GM12878 (cell line): Measurements from ENCODE around the gene ZNF710. TPM values are rescaled to one million over a fixed set of nuclear protein-coding genes. Genes with fewer than 3 reads are reported as not detected.

Experiments used
- ATAC-seq: fragments of 200-7000 bp; cut with Tn5 transposase; 3 replicates; pipeline ENCODE4 v1.9.1; 2020; ENCODE audit warnings: mild to moderate bottlenecking, moderate library complexity
- BruUV-seq: library from RNA; stranded (reverse); fragments of 400-500 nt; replicated peaks from 2 replicates; lab custom pipeline; 2021; lab: Mats Ljungman, UMichigan
- CTCF ChIA-PET: fragments of 300-600 bp; sonication (Branson Sonifier 250); formaldehyde crosslinking; extraction: SDS; loops from one replicate; lab custom pipeline; 2021; ENCODE audit warnings: inconsistent platforms; lab: Yijun Ruan, JAX
- POLR2A ChIA-PET: fragments of 350-600 bp; formaldehyde crosslinking; extraction: SDS; loops from one replicate; lab custom pipeline; 2021; ENCODE audit warnings: inconsistent platforms; lab: Charles Lee
- RAD21 ChIA-PET: fragments of 300-600 bp; sonication (Branson Sonifier 250); formaldehyde crosslinking; loops from one replicate; lab custom pipeline; 2023; ENCODE audit warnings: antibody characterized with exemption; ENCODE audit not compliant: unreplicated experiment; lab: Charles Lee
- SMC1A ChIA-PET: fragments of 300-600 bp; sonication (Branson Sonifier 250); formaldehyde crosslinking; loops from one replicate; lab custom pipeline; 2023; ENCODE audit not compliant: unreplicated experiment, uncharacterized antibody; lab: Charles Lee
- DNase-seq: peaks from one replicate; pipeline ENCODE4 v3.0.0-alpha.2; 2011; ENCODE audit warnings: low read depth, low spot score
- FAIRE-seq: peaks from 3 replicates; lab custom pipeline; 2011; peaks lifted over from hg19 to GRCh38; lab: Jason Lieb, UNC
- H2AFZ ChIP-seq: 2 replicates; pipeline ENCODE4 v1.6.0; 2011; ENCODE audit warnings: low read depth, low read length, control low read depth; ENCODE audit not compliant: control insufficient read depth
- H3K27ac ChIP-seq: 2 replicates; pipeline ENCODE4 v1.5.1; 2011; ENCODE audit warnings: control low read depth; ENCODE audit not compliant: control insufficient read depth, insufficient read depth
- H3K27me3 ChIP-seq, 2 experiments: replicated peaks in 1 of 2; 2 replicates each; pipeline versions ENCODE4 v1.6.0 to v1.6.1; 2011; ENCODE audit warnings: low read length in 1 of 2; ENCODE audit not compliant: control insufficient read depth in 2 of 2, insufficient read depth in 2 of 2
- H3K36me3 ChIP-seq, 2 experiments: 2 replicates each; pipeline ENCODE4 v1.5.1; 2011; ENCODE audit warnings: low read length in 1 of 2; ENCODE audit not compliant: control insufficient read depth in 2 of 2, insufficient read depth in 2 of 2
- H3K4me1 ChIP-seq: 2 replicates; pipeline ENCODE4 v1.6.1; 2011; ENCODE audit warnings: mild to moderate bottlenecking, low read length, moderate library complexity, mixed read lengths; ENCODE audit not compliant: control insufficient read depth, insufficient read depth
- H3K4me2 ChIP-seq: 2 replicates; pipeline ENCODE4 v1.6.0; 2011; ENCODE audit warnings: control low read depth; ENCODE audit not compliant: control insufficient read depth, insufficient read depth
- H3K4me3 ChIP-seq: fragments of 200-600 bp; sonication (generic); 2 replicates; pipeline ENCODE4 v1.5.1; 2016
- H3K79me2 ChIP-seq: 2 replicates; pipeline ENCODE4 v1.6.0; 2011; ENCODE audit warnings: low read length; ENCODE audit not compliant: control insufficient read depth, insufficient read depth
- H3K9ac ChIP-seq: 2 replicates; pipeline ENCODE4 v1.8.0; 2011; ENCODE audit warnings: low read length, control low read depth, mixed read lengths; ENCODE audit not compliant: control insufficient read depth, insufficient read depth
- H3K9me3 ChIP-seq: replicated peaks from 3 replicates; pipeline ENCODE4 v1.5.1; 2011; ENCODE audit warnings: mild to moderate bottlenecking, low read length; ENCODE audit not compliant: control insufficient read depth, insufficient read depth
- H4K20me1 ChIP-seq: 2 replicates; pipeline ENCODE4 v1.6.0; 2011; ENCODE audit not compliant: control insufficient read depth, insufficient read depth
- CEBPB ChIP-seq, 2 experiments: fragments of 150-350 bp in 1 of 2; IDR thresholded peaks; 2 replicates each; pipeline ENCODE4 v1.6.1; 2012 to 2014; ENCODE audit warnings: low read depth in 2 of 2, low read length in 2 of 2, borderline replicate concordance in 1 of 2, inconsistent platforms in 1 of 2
- NRF1 ChIP-seq: conservative IDR thresholded peaks from 2 replicates; pipeline ENCODE4 v1.6.1; 2011; ENCODE audit warnings: mild to moderate bottlenecking, low read depth, low read length, improper control_type of control experiment
- PML ChIP-seq: IDR thresholded peaks from 2 replicates; pipeline ENCODE4 v1.6.1; 2012; ENCODE audit warnings: low read length, inconsistent platforms
- POLR2A ChIP-seq: IDR thresholded peaks from 2 replicates; pipeline ENCODE4 v1.6.1; 2011; ENCODE audit warnings: low read depth, mild to moderate bottlenecking, low read length
- SPI1 ChIP-seq: IDR thresholded peaks from 2 replicates; pipeline ENCODE4 v1.6.1; 2011; ENCODE audit warnings: low read depth, mild to moderate bottlenecking, low read length, moderate library complexity, borderline replicate concordance; ENCODE audit not compliant: insufficient read depth
- WGBS: methylation state at CpG from one replicate; pipeline ENCODE4 v1.1.6; 2016; ENCODE audit warnings: low lambda C conversion rate; ENCODE audit not compliant: insufficient replicate concordance, insufficient coverage; ENCODE audit errors: missing lambda C conversion rate; 5-methylcytosine and 5-hydroxymethylcytosine counted together
- in situ Hi-C: fragments of 300-500 bp; cut with MboI; formaldehyde crosslinking; loops from 9 replicates; pipeline ENCODE4 v1.14.3; 2018; ENCODE audit warnings: mixed read lengths
- intact Hi-C: fragments of 100-400 bp; cut with micrococcal nuclease; formaldehyde crosslinking; loops from one replicate; pipeline ENCODE4 v1.14.2; 2022; ENCODE audit not compliant: unreplicated experiment
- polyA plus RNA-seq, 11 experiments: library from polyadenylated mRNA; depleted of rRNA in 4 of 11; unstranded in 6 of 11; stranded (reverse) in 5 of 11; fragments of >200 nt; fragmentation: Nextera tagmentation in 4 of 11; fragmentation: Illumina TruSeq in 1 of 11; extraction: Ambion mirVana in 4 of 11; extraction: Trizol in 1 of 11; gene quantifications; 1 replicate in 1 of 11; 2 replicates in 10 of 11; pipeline versions ENCODE4 v1.2.1 to v1.2.3, GENCODE V29; 2011 to 2016; ENCODE audit warnings: inconsistent platforms in 2 of 11, missing spikeins in 2 of 11, low read depth in 1 of 11
- total RNA-seq, 4 experiments: library from RNA; depleted of rRNA in 3 of 4; stranded (reverse); fragments of >200 nt in 3 of 4; fragmentation: Illumina TruSeq in 1 of 4; extraction: Trizol in 1 of 4; gene quantifications; 2 replicates each; pipeline versions ENCODE4 v1.2.1 to v1.2.3, GENCODE V29; 2013 to 2021
- TF ChIP-seq, protein P1 (sequence below): IDR thresholded peaks from 2 replicates; pipeline ENCODE4 v1.6.1; 2011; ENCODE audit warnings: borderline replicate concordance, low read depth, mild to moderate bottlenecking, moderate library complexity, mixed read lengths, low read length; ENCODE audit not compliant: insufficient read depth; ENCODE audit errors: extremely low read length

ZNF710 gene
- total and polyA plus RNA-seq, 10 of the 15 experiments (the other 5 are each of a cell fraction or from before 2014, with no cell fraction given) = 1.4 to 43.5 (median 9.8) TPM

DNA sequence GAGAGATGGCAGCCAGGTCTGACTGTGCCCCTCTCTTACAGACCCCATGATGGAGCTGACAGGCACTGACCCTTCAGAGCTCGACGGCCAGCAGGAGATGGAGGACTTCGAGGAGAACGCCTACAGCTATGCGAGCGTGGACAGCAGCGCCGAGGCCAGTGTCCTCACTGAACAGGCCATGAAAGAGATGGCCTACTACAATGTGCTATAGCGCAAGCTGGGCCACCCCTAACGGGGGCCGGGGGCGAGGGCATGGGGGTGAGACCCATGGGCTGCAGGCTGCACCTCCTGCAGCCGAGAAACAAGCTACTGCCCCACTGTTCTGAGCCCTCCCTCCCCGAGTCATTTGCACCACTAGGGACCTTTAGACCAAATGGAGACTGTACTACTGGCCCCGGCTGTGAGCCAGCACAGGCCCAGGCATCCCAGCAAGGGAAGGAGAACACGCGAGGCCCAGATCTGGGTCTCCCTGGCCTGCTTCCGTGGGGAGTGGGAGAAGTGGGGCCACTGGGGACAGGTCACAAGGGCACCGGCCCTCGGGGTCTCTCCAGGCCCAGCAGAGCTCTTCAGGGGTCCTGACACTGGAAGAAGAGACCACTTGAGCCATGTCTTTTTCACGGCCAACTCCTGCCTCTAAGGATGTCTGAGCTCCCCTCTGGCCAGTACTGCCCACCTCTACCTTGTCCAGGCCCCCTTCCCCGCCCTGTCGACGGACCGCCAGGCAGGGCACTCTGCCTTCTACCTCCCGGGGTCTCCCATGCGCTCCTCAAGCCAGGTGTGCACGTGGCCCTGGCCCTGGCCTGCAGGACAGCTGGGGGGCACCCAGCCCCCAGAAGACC is 78.7 kb downstream of the ZNF710 start:
- ChIA-PET CTCF (interaction anchor here (1.2 to 2.0 kb wide), 2 partner anchors 9 to 182 kb away, joined by 4 to 5 read pairs; no protein-coding TSS in a partner anchor), POLR2A (no interaction called here), RAD21 (no interaction called here), SMC1A (interaction anchor here (1.1 to 1.2 kb wide), 3 partner anchors 8 to 72 kb away, joined by 3 read pairs; no protein-coding TSS in a partner anchor)
- Histone ChIP-seq H3K4me3 (no peak overlapping the region), H3K27me3 (no peaks in the 10 kb centered on the region), H3K4me1 (no peaks in the 10 kb centered on the region), H3K79me2 (no peaks in the 10 kb centered on the region), H2AFZ (no peak overlapping the region), H3K27ac (no peak overlapping the region), H3K9ac (no peak overlapping the region), H3K4me2 (no peak overlapping the region), H3K36me3 (peaks cover 28 to 32% of the 10 kb centered on the region in 2 experiments), H4K20me1 (no peaks in the 10 kb centered on the region), H3K9me3 (no peaks in the 10 kb centered on the region)
- TF ChIP-seq CEBPB (IDR thresholded peaks at IDR 0.05; ENCODE audit: borderline replicate concordance in 1 of 2, low read depth in 2 of 2, low read length in 2 of 2) (no peak), POLR2A (peak; percentile 50)
- no TSS peak for BruUV-seq
- intact Hi-C loops = loop anchor here (10.0 kb wide), 1 partner anchor 315 kb away; no protein-coding TSS in a partner anchor
- in situ Hi-C loops = no loop called here
- no peak; the same call in 2 of the 3 replicates for ATAC-seq
- FAIRE-seq = no peak
- 93% methylated on average over 28 of the region's 28 CpGs for WGBS
- DNase-seq = no peak

DNA sequence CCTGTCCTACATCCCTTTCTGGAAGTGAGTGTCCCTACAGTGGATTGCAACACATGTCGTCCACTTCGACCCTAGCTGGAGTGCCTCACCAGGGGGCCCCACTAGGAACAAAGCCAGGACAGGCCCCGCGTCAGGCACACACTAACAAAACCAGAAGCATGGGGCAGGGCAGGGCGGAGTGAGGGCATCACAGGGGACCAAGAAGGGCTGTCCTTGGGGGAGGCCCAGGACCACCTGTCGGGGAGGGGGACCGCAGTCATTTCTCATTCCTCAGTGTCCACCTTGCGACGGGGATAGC is 79.3 kb downstream of the ZNF710 start:
- intact Hi-C loops (loop anchor here (10.0 kb wide), 1 partner anchor 316 kb away; no protein-coding TSS in a partner anchor), in situ Hi-C loops (no loop called here)
- Histone ChIP-seq H3K4me1 (no peaks in the 10 kb centered on the region), H3K9ac (no peak overlapping the region), H3K27ac (no peak overlapping the region), H3K79me2 (no peaks in the 10 kb centered on the region), H3K27me3 (no peaks in the 10 kb centered on the region), H4K20me1 (no peaks in the 10 kb centered on the region), H3K4me2 (no peak overlapping the region), H3K4me3 (no peak overlapping the region), H2AFZ (no peak overlapping the region), H3K9me3 (no peaks in the 10 kb centered on the region), H3K36me3 (peaks cover 24 to 34% of the 10 kb centered on the region in 2 experiments)
- RAD21 ChIA-PET = no interaction called here
- ATAC-seq (no peak), DNase-seq (no peak), FAIRE-seq (no peak)
- POLR2A ChIA-PET = no interaction called here
- no TSS peak for BruUV-seq
- no peak for TF ChIP-seq NRF1
- no peak for TF ChIP-seq SPI1
- 0 out of 2 replicates have a peak, but pooled peaks have one; percentile 23 for TF ChIP-seq PML
- TF ChIP-seq, protein P1, sequence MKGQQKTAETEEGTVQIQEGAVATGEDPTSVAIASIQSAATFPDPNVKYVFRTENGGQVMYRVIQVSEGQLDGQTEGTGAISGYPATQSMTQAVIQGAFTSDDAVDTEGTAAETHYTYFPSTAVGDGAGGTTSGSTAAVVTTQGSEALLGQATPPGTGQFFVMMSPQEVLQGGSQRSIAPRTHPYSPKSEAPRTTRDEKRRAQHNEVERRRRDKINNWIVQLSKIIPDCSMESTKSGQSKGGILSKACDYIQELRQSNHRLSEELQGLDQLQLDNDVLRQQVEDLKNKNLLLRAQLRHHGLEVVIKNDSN = no peak
- SMC1A ChIA-PET = interaction anchor here (1.2 kb wide), 2 partner anchors 9 to 10 kb away, joined by 3 read pairs; no protein-coding TSS in a partner anchor
- CTCF ChIA-PET = interaction anchor here (1.1 to 2.0 kb wide), 2 partner anchors 9 to 12 kb away, joined by 3 to 5 read pairs; no protein-coding TSS in a partner anchor
- 94% methylated on average over 9 of the region's 9 CpGs for WGBS
